Endodermal cell (in vitro differentiated cells): ENCODE measurements around the gene IL11. TPM values are rescaled to one million over a fixed set of nuclear protein-coding genes. Genes with fewer than 3 reads are reported as not detected.
A peak's percentile ranks its signal among the peaks of the same experiment; 100 is the strongest.

Source experiments
- DNase-seq: peaks from one replicate; pipeline ENCODE4 v3.0.0-alpha.2; 2017
- H3K27ac ChIP-seq: 2 replicates; pipeline ENCODE4 v1.5.1; 2013; ENCODE audit warnings: mild to moderate bottlenecking, low read depth, low read length, moderate library complexity
- H3K27me3 ChIP-seq: 2 replicates; pipeline ENCODE4 v1.6.1; 2013; ENCODE audit warnings: mild to moderate bottlenecking, low read length, moderate library complexity; ENCODE audit not compliant: insufficient read depth, control insufficient read depth, poor library complexity, severe bottlenecking
- H3K36me3 ChIP-seq: 2 replicates; pipeline ENCODE4 v1.7.0; 2013; ENCODE audit warnings: mild to moderate bottlenecking, low read length, moderate library complexity; ENCODE audit not compliant: control insufficient read depth, insufficient read depth
- H3K4me1 ChIP-seq: one replicate; pipeline ENCODE4 v1.7.0; 2013; ENCODE audit warnings: low read length; ENCODE audit not compliant: control insufficient read depth, insufficient read depth
- H3K4me3 ChIP-seq: 2 replicates; pipeline ENCODE4 v1.5.1; 2013; ENCODE audit warnings: mild to moderate bottlenecking, low read length, moderate library complexity
- H3K9ac ChIP-seq: 2 replicates; pipeline ENCODE4 v1.6.1; 2013; ENCODE audit warnings: mild to moderate bottlenecking, low read length, moderate library complexity; ENCODE audit not compliant: poor library complexity, severe bottlenecking; ENCODE audit errors: extremely low read depth
- H3K9me3 ChIP-seq: 2 replicates; pipeline ENCODE4 v1.6.1; 2013; ENCODE audit warnings: mild to moderate bottlenecking, low read length, moderate library complexity; ENCODE audit not compliant: control insufficient read depth
- H3K27ac Mint-ChIP-seq: 2 replicates; pipeline ENCODE4 v1.8.0; 2020; ENCODE audit warnings: mixed read lengths
- H3K27me3 Mint-ChIP-seq: 2 replicates; pipeline ENCODE4 v1.8.0; 2021; ENCODE audit warnings: mild to moderate bottlenecking, mixed read lengths; ENCODE audit not compliant: insufficient read depth
- H3K36me3 Mint-ChIP-seq: 2 replicates; pipeline ENCODE4 v1.8.0; 2020; ENCODE audit warnings: low read depth, mixed read lengths
- H3K4me1 Mint-ChIP-seq: 2 replicates; pipeline ENCODE4 v1.8.0; 2020; ENCODE audit warnings: mixed read lengths
- H3K4me3 Mint-ChIP-seq: 2 replicates; pipeline ENCODE4 v1.8.0; 2020; ENCODE audit warnings: mild to moderate bottlenecking, moderate library complexity, mixed read lengths
- H3K9me3 Mint-ChIP-seq: 2 replicates; pipeline ENCODE4 v1.8.0; 2020; ENCODE audit warnings: mild to moderate bottlenecking, mixed read lengths
- CTCF ChIP-seq: fragments of 200-600 bp; sonication (generic); conservative IDR thresholded peaks from 2 replicates; pipeline ENCODE4 v1.5.0; 2021; ENCODE audit warnings: antibody characterized with exemption, mild to moderate bottlenecking
- WGBS, 2 experiments: methylation state at CpG; one replicate each; pipeline versions ENCODE4 v1.1.5 to v1.1.7; 2013; ENCODE audit warnings: missing lambda C conversion rate in 2 of 2, mixed read lengths in 1 of 2; ENCODE audit not compliant: insufficient coverage in 1 of 2, insufficient read length in 1 of 2; 5-methylcytosine and 5-hydroxymethylcytosine counted together
- total RNA-seq, 2 donors: library from RNA; stranded (reverse); fragmentation: NEBNext Ultra II Directional in 1 of 2; extraction: Animal tissue kit (Norgen Biotek cat#: 25700) in 1 of 2; gene quantifications; 2 replicates in 1 of 2; 3 replicates in 1 of 2; pipeline ENCODE4 v1.2.1, GENCODE V29; 2021

IL11 gene
- total RNA-seq, 2 donors from 2014 or later, result 0.91 to 1.7 TPM

GRCh38 chr19:55358943-55359908, 11.0 kb downstream of the IL11 start:
- Mint-ChIP-seq H3K27ac (no peak overlapping the region), H3K9me3 (no peaks in the 10 kb centered on the region), H3K4me3 (no peak overlapping the region), H3K4me1 (no peaks in the 10 kb centered on the region), H3K36me3 (no peaks in the 10 kb centered on the region), H3K27me3 (peaks cover 55% of the 10 kb centered on the region)
- DNase-seq, result no peak
- H3K9ac ChIP-seq, result no peak overlapping the region
- WGBS, 2 experiments, result 91 to 94% methylated on average over 19 to 31 of the region's 32 CpGs
- H3K27me3 ChIP-seq, result peaks cover 32% of the 10 kb centered on the region
- no peaks in the 10 kb centered on the region for H3K36me3 ChIP-seq
- no peaks in the 10 kb centered on the region for H3K9me3 ChIP-seq
- TF ChIP-seq CTCF, result no peak
- H3K27ac ChIP-seq, result no peak overlapping the region
- H3K4me1 ChIP-seq, result no peaks in the 10 kb centered on the region
- no peak overlapping the region for H3K4me3 ChIP-seq

GRCh38 chr19:55358493-55358892, 11.8 kb downstream of the IL11 start:
- Mint-ChIP-seq H3K4me1 (no peaks in the 10 kb centered on the region), H3K9me3 (no peaks in the 10 kb centered on the region), H3K27ac (no peak overlapping the region), H3K27me3 (peaks cover 57% of the 10 kb centered on the region), H3K4me3 (no peak overlapping the region), H3K36me3 (no peaks in the 10 kb centered on the region)
- Histone ChIP-seq H3K4me3 (no peak overlapping the region), H3K27me3 (peaks cover 38% of the 10 kb centered on the region), H3K36me3 (no peaks in the 10 kb centered on the region), H3K9ac (no peak overlapping the region), H3K9me3 (no peaks in the 10 kb centered on the region), H3K27ac (no peak overlapping the region), H3K4me1 (no peaks in the 10 kb centered on the region)
- no peak for TF ChIP-seq CTCF
- DNase-seq, result no peak
- WGBS, 2 experiments, result 91 to 93% methylated on average over 11 to 19 of the region's 19 CpGs

- Histone ChIP-seq H3K27me3 (peaks cover 63% of the 10 kb centered on the region), H3K36me3 (no peaks in the 10 kb centered on the region), H3K4me1 (no peaks in the 10 kb centered on the region), H3K9ac (no peak overlapping the region), H3K27ac (no peak overlapping the region), H3K9me3 (no peaks in the 10 kb centered on the region), H3K4me3 (no peak overlapping the region)
- no peak overlapping the region for H3K4me3 Mint-ChIP-seq
- DNase-seq, result peak; percentile 66
- H3K27me3 Mint-ChIP-seq, result peaks cover 88% of the 10 kb centered on the region
- no peak for TF ChIP-seq CTCF
- no peak overlapping the region for H3K27ac Mint-ChIP-seq
- 53 to 65% methylated on average over 7 to 12 of the region's 13 CpGs for WGBS, 2 experiments
- no peaks in the 10 kb centered on the region for H3K9me3 Mint-ChIP-seq
- H3K4me1 Mint-ChIP-seq, result no peaks in the 10 kb centered on the region
- H3K36me3 Mint-ChIP-seq, result no peaks in the 10 kb centered on the region
Measured at GRCh38 chr19:55355213-55355821, 14.9 kb downstream of the IL11 start.
